Uterus (tissue), 4 donors: ENCODE results near the gene NPB. TPM values are rescaled to one million over a fixed set of nuclear protein-coding genes. Genes with fewer than 3 reads are reported as not detected.

ENCODE experiments used
- DNase-seq, 2 donors: peaks; one replicate each; pipeline ENCODE4 v3.0.0-alpha.2; 2019 to 2020
- H3K27ac ChIP-seq, 2 donors: fragments of 200-600 bp; sonication (generic); 1 replicate in 1 of 2; 2 replicates in 1 of 2; pipeline ENCODE4 v1.5.1; 2016 to 2018
- H3K27me3 ChIP-seq, 2 donors: fragments of 200-600 bp; sonication (generic); one replicate each; pipeline ENCODE4 v1.5.1; 2018 to 2019; ENCODE audit warnings: control low read depth in 1 of 2
- H3K36me3 ChIP-seq, 2 donors: fragments of 200-600 bp; sonication (generic); one replicate each; pipeline ENCODE4 v1.5.1; 2019; ENCODE audit warnings: control low read depth in 1 of 2
- H3K4me1 ChIP-seq, 2 donors: fragments of 200-600 bp; sonication (generic); one replicate each; pipeline ENCODE4 v1.5.1; 2018 to 2019; ENCODE audit warnings: control low read depth in 1 of 2
- H3K4me3 ChIP-seq, 2 donors: fragments of 200-600 bp; sonication (generic); 1 replicate in 1 of 2; 2 replicates in 1 of 2; pipeline ENCODE4 v1.5.1; 2018 to 2019; ENCODE audit warnings: mild to moderate bottlenecking in 1 of 2
- H3K9me3 ChIP-seq, 2 donors: fragments of 200-600 bp; sonication (generic); one replicate each; pipeline ENCODE4 v1.5.1; 2019; ENCODE audit warnings: control low read depth in 1 of 2
- POLR2A ChIP-seq, 2 donors: fragments of 450-650 bp; IDR thresholded peaks; one replicate each; pipeline ENCODE4 v1.6.1; 2016; ENCODE audit warnings: antibody characterized with exemption in 2 of 2, mild to moderate bottlenecking in 1 of 2, moderate library complexity in 1 of 2
- intact Hi-C: fragments of 100-400 bp; cut with DNase I; formaldehyde crosslinking; loops from one replicate; pipeline ENCODE4 v1.15.1; 2023; ENCODE audit warnings: low total_unique reads
- total RNA-seq, 4 donors: library from RNA; depleted of rRNA in 3 of 4; stranded (reverse); fragments of >200 nt in 3 of 4; gene quantifications; one replicate each; pipeline versions ENCODE4 v1.1.0 to v1.2.4, GENCODE V29; 2014 to 2023
- TF ChIP-seq, protein P1 (sequence below), 4 experiments: fragments of 200-600 bp in 2 of 4; fragments of 450-650 bp in 2 of 4; sonication (generic) in 2 of 4; IDR thresholded peaks; one replicate each; pipeline ENCODE4 v1.5.1; 2016 to 2019; ENCODE audit warnings: antibody characterized with exemption in 4 of 4, mild to moderate bottlenecking in 2 of 4, moderate library complexity in 1 of 4
- donor health status: DM: yes; HTN: yes; CAD: no.

Gene NPB
- total RNA-seq, 4 donors from 2014 or later: 2.0 to 2.1 TPM; not detected in 2

DNA sequence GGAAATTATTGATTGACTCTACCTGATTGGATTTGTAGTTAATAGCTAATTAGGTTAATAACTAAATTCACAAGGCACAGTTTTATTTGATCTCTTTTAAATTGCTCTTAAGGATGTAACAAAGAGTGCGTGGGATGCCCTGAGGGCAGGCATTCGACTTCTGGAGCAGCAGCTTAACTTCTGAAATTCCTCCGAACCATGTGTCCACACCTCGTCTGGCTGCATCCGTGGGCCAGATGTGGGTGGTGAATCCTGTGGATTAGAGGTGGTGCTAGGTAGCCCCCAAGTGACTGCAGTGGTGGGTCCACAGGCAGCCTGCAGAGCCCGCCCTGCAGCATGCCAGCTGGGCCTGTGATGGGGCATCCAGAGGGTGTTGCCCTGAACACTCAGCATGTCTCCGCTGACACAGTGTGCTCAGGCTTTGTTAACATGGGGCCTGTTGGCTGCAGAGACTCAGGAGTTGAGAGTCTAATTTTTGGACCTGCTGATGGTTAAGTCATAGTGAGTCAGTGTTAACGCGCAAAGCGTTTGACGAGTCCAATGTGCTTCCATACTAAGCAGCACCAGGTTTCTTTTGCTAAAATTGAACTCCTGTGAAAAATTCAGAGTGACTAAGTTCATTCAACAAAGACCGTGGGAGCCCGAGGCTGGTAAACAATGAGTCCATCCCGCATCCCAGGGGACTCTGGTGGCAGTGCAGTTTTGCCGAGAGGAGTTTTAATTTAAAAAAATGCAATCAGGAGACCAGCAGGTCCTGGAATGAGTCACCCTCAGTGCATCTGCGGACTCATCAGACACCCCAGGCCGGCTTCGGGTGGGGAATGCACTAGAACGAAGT, 3.8 kb upstream of the NPB start:
- no peak overlapping the region for H3K4me3 ChIP-seq
- no peak overlapping the region for H3K27ac ChIP-seq
- H3K4me1 ChIP-seq: peaks cover 0 to 16% of the 10 kb centered on the region in 2 donors
- no peaks in the 10 kb centered on the region for H3K36me3 ChIP-seq
- intact Hi-C loops: no loop called here
- no peak for TF ChIP-seq POLR2A (IDR thresholded peaks at IDR 0.05)
- TF ChIP-seq, protein P1, sequence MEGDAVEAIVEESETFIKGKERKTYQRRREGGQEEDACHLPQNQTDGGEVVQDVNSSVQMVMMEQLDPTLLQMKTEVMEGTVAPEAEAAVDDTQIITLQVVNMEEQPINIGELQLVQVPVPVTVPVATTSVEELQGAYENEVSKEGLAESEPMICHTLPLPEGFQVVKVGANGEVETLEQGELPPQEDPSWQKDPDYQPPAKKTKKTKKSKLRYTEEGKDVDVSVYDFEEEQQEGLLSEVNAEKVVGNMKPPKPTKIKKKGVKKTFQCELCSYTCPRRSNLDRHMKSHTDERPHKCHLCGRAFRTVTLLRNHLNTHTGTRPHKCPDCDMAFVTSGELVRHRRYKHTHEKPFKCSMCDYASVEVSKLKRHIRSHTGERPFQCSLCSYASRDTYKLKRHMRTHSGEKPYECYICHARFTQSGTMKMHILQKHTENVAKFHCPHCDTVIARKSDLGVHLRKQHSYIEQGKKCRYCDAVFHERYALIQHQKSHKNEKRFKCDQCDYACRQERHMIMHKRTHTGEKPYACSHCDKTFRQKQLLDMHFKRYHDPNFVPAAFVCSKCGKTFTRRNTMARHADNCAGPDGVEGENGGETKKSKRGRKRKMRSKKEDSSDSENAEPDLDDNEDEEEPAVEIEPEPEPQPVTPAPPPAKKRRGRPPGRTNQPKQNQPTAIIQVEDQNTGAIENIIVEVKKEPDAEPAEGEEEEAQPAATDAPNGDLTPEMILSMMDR (IDR thresholded peaks at IDR 0.05): no peak
- no peaks in the 10 kb centered on the region for H3K9me3 ChIP-seq
- H3K27me3 ChIP-seq: no peaks in the 10 kb centered on the region
- no peak for DNase-seq

GRCh38 chr17:81898885-81899284, 3.2 kb upstream of the NPB start:
- Histone ChIP-seq H3K4me1 (peaks cover 0 to 16% of the 10 kb centered on the region in 2 donors), H3K27ac (no peak overlapping the region), H3K4me3 (no peak overlapping the region), H3K27me3 (no peaks in the 10 kb centered on the region), H3K36me3 (no peaks in the 10 kb centered on the region), H3K9me3 (no peaks in the 10 kb centered on the region)
- intact Hi-C loops: no loop called here
- no peak for DNase-seq
- no peak for TF ChIP-seq POLR2A (IDR thresholded peaks at IDR 0.05)
- TF ChIP-seq, protein P1 (IDR thresholded peaks at IDR 0.05): no peak

- H3K4me3 ChIP-seq: no peak overlapping the region
- no peaks in the 10 kb centered on the region for H3K27me3 ChIP-seq
- DNase-seq: no peak
- intact Hi-C loops: no loop called here
- H3K9me3 ChIP-seq: no peaks in the 10 kb centered on the region
- TF ChIP-seq, protein P1 (IDR thresholded peaks at IDR 0.05): no peak
- TF ChIP-seq POLR2A (IDR thresholded peaks at IDR 0.05): no peak
- no peak overlapping the region for H3K27ac ChIP-seq
- H3K4me1 ChIP-seq: peaks cover 0 to 16% of the 10 kb centered on the region in 2 donors
- H3K36me3 ChIP-seq: no peaks in the 10 kb centered on the region
These were observed 2.4 kb upstream of the NPB start for GRCh38 chr17:81899514-81900166.

DNA sequence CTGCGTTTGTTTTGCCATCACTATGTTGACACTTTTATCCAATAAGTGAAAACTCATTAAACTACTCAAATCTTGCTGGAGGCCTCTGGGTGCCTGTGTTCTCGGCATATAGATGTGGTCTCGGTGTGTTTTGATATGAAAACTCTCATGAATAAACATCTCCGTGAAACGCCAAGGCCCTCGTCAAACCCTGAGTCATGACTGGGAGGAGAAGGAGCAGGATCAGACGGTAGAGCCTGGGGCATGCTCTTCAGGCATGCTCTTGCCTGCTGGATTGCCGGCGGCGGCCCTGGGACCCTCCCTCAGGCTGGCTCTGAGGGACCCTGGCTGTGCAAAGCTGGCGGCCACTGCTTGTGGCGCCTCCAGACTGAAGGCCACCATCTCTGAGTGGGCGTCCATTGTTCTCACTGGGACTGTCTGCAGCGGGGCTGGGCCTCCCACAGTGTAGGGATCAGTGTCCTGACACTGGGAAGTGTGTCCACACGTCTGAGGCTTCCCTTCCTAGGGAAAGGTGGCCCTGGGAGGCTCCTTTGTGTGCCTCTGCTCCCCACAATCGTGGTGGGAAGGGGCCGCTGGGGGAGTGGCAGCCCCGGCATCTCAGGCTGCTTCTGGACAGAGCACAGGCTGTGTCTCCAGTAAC, 1.7 kb upstream of the NPB start:
- DNase-seq: no peak
- Histone ChIP-seq H3K9me3 (no peaks in the 10 kb centered on the region), H3K36me3 (no peaks in the 10 kb centered on the region), H3K4me3 (no peak overlapping the region), H3K27me3 (no peaks in the 10 kb centered on the region), H3K27ac (no peak overlapping the region), H3K4me1 (peaks cover 0 to 16% of the 10 kb centered on the region in 2 donors)
- TF ChIP-seq POLR2A (IDR thresholded peaks at IDR 0.05): no peak
- TF ChIP-seq, protein P1 (IDR thresholded peaks at IDR 0.05): no peak
- intact Hi-C loops: no loop called here
